HG03103 (cell line): Measurements from ENCODE around the gene USP13.
"Not testable (repeated sequence)": the region's sequence is repeated elsewhere in the genome, so short reads cannot be mapped to it uniquely, and the experiment has no call there.

Experiments
- ATAC-seq: cut with Tn5 transposase; IDR thresholded peaks from one replicate; pipeline ENCODE4 v1.9.1; 2021; ENCODE audit warnings: low read depth; ENCODE audit not compliant: unreplicated experiment

USP13 gene

DNA sequence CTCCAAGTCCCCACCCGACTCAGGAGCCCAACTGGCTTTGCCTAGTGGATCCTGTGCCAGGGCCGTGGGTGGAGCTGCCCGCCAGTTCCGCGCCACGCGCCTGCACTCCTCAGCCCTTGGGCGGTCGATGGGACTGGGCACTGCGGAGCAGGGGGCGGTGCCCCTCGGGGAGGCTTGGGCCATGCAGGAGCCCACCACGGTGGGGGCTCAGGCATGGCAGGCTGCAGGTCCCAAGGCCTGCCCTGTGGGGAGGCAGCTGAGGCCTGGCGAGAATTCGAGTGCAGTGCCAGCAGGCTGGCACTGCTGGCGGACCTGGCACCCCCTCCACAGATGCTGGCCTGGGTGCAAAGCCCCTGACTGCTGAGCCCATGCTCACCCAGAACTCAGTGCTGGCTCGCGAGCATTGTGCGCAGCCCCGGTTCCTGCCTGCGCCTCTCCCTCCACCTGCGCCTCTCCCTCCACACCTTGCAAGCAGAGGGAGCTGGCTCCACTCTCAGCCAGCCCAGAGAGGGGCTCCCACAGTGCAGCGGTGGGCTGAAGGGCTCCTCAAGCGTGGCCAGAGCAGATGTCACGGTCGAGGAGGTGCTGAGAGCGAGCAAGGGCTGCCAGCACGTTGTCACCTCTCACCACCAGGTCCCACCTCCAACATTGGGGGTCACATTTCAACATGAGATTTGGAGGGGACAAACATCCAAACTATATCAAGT lies 122.7 kb downstream of the USP13 start:
- ATAC-seq, result no peak

DNA sequence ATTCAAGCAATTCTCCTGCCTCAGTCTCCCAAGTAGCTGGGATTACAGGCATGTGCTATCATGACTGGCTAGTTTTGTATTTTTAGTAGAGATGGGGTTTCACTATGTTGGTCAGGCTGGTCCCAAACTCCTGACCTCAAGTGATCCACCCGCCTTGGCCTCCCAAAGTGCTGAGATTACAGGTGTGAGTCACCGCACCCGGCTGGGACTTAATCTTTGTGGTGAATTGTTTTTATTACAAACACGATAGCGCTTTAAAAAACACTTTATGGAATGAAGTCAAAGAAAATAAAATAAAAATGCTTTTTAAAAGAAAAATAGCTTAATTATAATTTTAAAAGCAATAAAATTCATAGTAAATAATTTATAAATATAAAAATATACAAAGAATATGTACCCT lies 130.0 kb downstream of the USP13 start:
- not testable (repeated sequence) for ATAC-seq

DNA sequence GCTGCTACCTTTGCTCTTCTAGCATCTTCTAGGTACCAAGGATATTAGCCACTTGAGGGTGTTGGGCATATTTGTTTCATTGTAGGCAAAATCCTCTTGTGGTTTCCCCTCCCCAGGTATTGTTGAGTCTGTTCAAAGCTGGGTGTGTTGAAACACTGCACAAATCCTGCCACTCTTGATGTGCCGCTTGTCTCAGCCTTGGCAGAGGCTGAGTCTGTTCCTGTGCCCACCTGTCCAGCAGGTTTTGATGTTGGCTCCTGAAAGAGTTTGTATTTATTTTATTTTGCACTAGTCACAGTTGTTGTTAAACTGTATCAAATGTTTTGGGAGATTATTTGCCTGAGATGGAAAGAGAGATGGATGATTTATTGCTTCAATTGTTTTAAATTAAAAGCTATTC lies 136.2 kb downstream of the USP13 start:
- no peak for ATAC-seq

DNA sequence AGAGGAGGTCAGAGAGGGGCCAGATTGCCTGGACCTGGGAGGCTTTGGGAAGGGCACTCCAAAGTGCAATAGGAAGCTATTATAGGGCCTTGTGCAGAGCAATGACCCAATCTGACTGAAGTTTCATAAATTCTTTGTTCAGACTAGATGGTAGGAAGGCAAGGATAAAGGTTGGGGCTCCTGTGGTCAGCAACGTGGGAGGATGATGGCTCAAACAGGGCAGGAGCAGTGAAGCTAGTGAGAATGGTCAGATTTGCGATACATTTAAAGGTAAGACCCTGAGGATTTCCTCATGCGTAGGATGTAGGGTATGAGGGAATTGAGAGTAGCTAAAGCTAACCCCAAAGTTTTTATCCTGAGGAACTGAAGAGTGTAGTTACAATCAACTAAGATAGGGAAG lies 139.0 kb downstream of the USP13 start:
- ATAC-seq, result no peak

DNA sequence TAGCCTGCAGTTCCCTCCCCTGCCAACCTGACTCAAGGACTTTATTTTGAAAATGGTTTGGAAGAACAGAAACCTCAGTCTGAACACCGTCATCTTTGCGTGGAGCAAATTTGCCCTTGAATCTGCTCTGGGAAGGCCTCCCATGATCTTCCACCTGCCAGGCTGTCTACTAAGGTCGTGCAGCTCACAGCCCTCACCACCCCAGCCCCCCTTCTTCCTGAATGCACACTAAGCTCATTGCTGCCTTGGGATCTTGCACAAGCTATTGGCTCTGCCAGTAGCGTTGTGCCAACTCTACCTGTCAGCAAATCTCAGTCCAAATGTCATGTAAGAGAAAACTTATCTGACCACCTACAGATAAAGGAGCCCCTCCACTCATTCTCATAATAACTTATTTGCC lies 141.5 kb downstream of the USP13 start:
- ATAC-seq, result no peak

DNA sequence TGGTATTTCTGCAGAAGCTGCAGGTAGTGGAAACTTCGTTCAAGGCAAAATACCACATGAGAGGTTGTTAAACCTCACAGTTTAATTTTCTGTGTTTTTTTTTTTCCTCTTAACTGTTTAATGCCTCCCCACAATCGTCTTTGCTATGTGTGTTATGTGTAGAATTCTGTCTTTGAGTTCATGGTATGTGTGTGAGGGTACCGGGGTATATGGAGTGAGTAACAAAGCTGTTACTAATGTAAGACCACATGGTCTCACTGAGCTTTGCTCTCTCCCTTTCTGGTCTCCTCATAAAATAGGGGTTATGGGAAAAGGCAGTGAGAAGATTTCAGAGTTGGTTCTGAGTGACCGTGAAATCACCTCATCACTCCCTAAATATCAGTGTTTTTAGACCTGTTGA lies 143.6 kb downstream of the USP13 start:
- ATAC-seq, result no peak

- no peak for ATAC-seq
Observed at GRCh38 chr3:179797192-179797591, 144.4 kb downstream of the USP13 start.

- no peak for ATAC-seq
Observed at GRCh38 chr3:179801263-179801662, 148.4 kb downstream of the USP13 start.

DNA sequence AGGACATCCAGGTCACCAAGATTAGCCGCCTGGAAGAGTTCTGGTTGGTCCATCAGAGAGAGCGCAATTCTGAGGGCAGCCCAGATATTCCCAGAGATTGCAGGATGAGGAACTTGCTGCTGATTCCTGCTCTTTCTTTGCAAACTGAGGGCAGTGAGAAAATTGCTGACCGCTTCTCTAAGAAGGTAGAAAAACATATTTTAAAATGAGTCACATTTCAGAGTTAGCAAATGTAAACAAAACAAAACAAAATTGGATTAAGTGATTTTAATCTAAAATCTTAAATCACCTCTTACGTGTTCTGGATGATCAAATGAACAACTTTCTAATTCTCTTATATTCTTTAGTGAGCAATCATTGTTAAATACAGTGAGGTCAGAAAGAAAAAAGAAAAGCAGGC lies 149.0 kb downstream of the USP13 start:
- ATAC-seq, result no peak

GRCh38 chr3:179806177-179806576 lies 153.3 kb downstream of the USP13 start:
- ATAC-seq, result no peak

DNA sequence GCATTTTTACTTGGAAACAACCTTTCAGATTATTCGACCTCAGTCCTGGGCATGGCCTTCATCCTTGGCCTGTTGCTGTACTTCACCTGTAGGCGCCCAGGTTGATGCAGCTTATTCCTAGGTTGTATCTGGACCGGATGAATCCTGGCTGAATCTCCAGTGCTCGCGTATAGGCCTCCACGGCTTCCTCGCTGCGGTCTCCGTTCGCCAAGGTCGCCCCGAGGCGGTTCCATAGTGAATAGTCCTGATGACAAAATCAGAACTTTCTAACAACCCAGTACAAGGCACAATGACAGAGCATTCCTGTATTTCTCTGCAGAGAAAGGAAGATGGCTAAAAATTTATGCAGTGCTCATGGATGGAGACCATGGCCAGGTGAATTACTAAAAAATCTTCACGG lies 154.7 kb downstream of the USP13 start:
- no peak for ATAC-seq

- no peak for ATAC-seq
Observed at GRCh38 chr3:179809639-179810038, 156.8 kb downstream of the USP13 start.

- ATAC-seq, result peak; percentile 82
Observed at GRCh38 chr3:179811321-179812095, 158.7 kb downstream of the USP13 start.

DNA sequence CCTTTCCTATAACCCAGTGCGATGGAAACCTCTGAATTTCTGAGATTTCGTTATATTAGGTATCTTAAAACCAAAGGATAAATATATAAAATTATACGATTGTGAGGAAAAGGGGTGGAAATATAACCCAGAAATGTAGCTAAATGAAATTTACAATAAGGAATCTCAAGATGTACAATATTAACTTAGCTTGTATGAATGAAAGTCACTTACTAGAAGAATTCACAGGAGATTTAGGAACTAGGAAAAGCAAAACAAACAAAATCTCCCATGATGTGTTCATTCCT lies 159.2 kb downstream of the USP13 start:
- ATAC-seq, result no peak

DNA sequence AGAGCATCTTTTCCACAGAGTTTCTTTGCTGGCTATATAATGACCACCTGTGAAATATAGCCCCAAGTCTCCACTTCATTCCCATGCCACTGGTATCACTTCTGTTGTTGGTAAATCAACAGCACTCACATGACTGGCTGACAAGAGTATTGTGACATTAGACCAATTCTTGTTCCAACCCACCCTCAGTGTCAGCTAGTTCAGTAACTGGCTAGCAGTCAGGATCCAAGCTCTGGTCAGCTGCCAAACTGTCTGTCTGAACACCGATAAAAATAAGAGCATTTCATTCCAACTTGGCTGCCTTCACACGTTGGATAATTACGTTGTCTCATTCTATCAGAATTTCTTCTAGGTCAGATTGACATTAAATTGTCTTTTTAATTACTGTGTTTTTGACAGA lies 166.5 kb downstream of the USP13 start:
- ATAC-seq, result no peak

DNA sequence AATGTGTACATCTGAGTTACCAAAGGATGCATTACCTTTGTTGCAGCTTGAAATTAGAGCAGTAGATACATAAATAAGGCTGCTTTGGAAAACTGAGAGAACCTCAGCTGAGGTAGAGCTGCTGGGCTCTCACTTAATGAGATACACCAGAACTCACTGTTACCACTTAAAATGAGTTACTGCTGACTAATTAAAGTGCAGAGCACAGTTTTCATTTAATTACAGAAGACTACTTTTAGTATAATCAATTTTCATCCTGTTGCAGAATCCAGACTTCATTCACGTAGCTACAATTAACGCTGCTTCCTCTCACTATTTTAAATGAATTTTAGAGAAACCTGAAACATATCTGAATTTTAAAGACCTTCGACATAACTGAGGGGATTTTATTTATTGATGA lies 169.5 kb downstream of the USP13 start:
- no peak for ATAC-seq

DNA sequence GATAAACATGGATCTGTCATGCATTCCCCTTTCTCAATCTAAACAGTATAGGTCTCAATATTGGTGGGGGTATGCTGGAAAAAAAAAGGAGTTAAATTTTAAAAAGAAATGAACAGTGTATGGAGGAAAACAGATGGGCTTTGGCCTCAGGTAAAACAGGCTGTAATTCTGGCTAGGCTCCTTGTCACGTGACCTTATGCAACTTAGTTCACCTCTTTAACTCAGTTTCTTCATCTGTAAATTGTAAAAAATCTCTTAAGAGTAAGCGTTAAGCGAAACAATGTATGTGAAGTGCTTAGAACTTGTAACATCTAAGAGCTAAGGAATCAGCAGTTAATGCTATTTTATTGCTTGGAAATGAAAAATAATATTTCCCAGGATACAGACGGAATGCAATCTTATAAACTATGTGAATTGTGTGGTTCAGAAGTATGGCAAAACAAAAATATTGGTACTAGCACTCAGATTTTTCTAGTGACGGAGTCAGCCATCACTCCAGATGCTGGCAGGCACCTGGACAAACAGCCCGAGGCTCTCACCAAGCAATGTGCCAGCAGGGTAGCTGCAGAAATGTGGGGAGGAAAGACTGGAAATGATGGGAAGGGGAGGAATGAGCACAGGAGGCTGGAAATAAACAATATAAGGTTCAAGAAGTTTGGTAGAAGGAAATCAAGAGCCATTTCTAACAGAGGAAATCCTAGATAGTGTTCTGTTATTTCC lies 172.8 kb downstream of the USP13 start:
- no peak for ATAC-seq

DNA sequence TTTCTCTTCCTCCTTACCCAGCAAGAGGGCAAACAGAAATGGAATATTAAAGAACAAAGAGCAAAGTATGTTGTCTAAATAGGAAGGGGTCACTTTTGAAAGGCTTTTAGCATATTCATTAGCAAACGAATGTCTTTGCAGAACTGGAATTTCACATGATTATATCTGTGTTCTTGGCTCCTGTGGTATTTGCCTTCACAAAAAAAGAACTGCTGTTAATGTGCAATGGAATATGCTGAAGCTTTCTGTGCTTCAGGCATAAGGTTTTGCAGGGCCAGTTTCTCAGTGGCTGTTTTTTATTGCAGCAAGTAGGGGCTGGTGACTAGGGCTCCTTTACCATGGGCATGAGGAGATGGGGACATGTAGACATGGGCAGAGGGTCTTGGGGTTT lies 173.4 kb downstream of the USP13 start:
- no peak for ATAC-seq

GRCh38 chr3:179828738-179829137 lies 175.9 kb downstream of the USP13 start:
- ATAC-seq, result no peak

- no peak for ATAC-seq
Observed at GRCh38 chr3:179829401-179829800, 176.6 kb downstream of the USP13 start.

DNA sequence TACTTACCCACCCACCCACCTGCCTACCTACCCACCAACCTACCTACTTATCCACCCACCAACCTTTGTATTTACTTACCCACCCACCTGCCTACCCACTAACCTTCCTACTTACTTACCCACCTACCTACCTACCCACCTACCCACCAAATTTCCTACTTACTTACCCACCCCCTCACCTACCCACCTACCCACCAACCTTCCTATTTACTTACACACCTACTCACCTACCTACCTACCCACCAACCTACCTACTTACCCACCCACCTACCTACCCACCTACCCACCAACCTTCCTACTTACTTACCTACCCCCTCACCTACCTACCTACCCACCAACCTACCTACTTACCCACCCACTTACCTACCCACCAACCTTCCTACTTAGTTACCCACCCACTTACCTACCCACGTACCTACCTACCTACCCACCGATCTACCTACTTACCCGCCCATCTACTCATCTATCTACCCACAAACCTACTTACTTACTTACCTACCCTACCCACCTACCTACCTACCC lies 179.6 kb downstream of the USP13 start:
- ATAC-seq, result no peak

DNA sequence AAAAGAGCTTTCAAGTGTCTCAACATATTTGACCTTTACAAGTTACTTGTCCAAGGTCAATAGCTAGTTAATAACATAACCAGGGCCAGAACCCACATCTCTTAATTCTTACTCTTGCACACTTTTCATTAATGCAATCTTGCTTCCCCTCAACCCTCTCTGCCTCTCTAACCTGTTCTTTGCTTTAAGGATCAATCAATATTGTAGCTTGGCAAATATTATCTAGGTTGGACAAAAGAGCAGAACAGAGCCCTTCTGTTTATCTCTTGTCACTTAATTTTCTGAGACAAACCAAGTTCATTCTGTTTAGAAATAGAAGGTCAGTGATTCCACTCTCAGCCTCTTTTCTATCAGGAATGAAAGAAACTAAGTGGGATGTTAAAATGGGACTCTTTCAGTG lies 180.5 kb downstream of the USP13 start:
- no peak for ATAC-seq
